Prostate gland (tissue), 2 donors: ENCODE data around the gene MTCH1. TPM values are rescaled to one million over a fixed set of nuclear protein-coding genes. Genes with fewer than 3 reads are reported as not detected.

ENCODE experiments used
- DNase-seq: peaks from one replicate; pipeline ENCODE4 v3.0.0-alpha.2; 2019; ENCODE audit warnings: low spot score
- H3K27ac ChIP-seq, 2 donors: fragments of 200-600 bp; sonication (generic); 2 replicates each; pipeline ENCODE4 v1.5.1; 2017 to 2019
- H3K27me3 ChIP-seq: fragments of 200-600 bp; sonication (generic); replicated peaks from 2 replicates; pipeline ENCODE4 v1.5.1; 2019; ENCODE audit not compliant: insufficient read depth
- H3K36me3 ChIP-seq, 2 donors: fragments of 200-600 bp; sonication (generic); 1 replicate in 1 of 2; 2 replicates in 1 of 2; pipeline versions ENCODE4 v1.5.1 to v1.8.1; 2017 to 2019
- H3K4me1 ChIP-seq: fragments of 200-600 bp; sonication (generic); replicated peaks from 2 replicates; pipeline ENCODE4 v1.5.1; 2019
- H3K4me3 ChIP-seq, 2 donors: fragments of 200-600 bp; sonication (generic); 2 replicates each; pipeline ENCODE4 v1.5.1; 2017 to 2019
- H3K9me3 ChIP-seq: fragments of 200-600 bp; sonication (generic); 2 replicates; pipeline ENCODE4 v1.5.1; 2017
- POLR2A ChIP-seq: fragments of 450-650 bp; IDR thresholded peaks from one replicate; pipeline ENCODE4 v1.6.1; 2016; ENCODE audit warnings: antibody characterized with exemption, mild to moderate bottlenecking
- POLR2AphosphoS5 ChIP-seq: sonication (generic); formaldehyde crosslinking; IDR thresholded peaks from one replicate; pipeline ENCODE4 v1.6.1; 2017; ENCODE audit warnings: antibody characterized with exemption
- WGBS: methylation state at CpG from one replicate; pipeline ENCODE4 v1.1.5; 2018; 5-methylcytosine and 5-hydroxymethylcytosine counted together
- intact Hi-C: fragments of 100-400 bp; cut with DNase I; formaldehyde crosslinking; loops from one replicate; pipeline ENCODE4 v1.14.2; 2022
- total RNA-seq, 2 donors: library from RNA; depleted of rRNA; stranded (reverse); fragments of >200 nt; gene quantifications; one replicate each; pipeline ENCODE4 v1.1.0, GENCODE V29; 2016
- TF ChIP-seq, protein P1 (sequence below), 4 experiments: fragments of 200-600 bp in 2 of 4; fragments of 450-650 bp in 2 of 4; sonication (generic) in 2 of 4; IDR thresholded peaks; 1 replicate in 3 of 4; 2 replicates in 1 of 4; pipeline ENCODE4 v1.5.1; 2016 to 2019; ENCODE audit warnings: antibody characterized with exemption in 4 of 4, mild to moderate bottlenecking in 2 of 4, moderate library complexity in 2 of 4

Gene MTCH1
- total RNA-seq, 2 donors from 2014 or later, result 269 to 367 TPM

- H3K27ac ChIP-seq, result no peak overlapping the region
- H3K27me3 ChIP-seq, result no peaks in the 10 kb centered on the region
- intact Hi-C loops, result no loop called here
- no peak overlapping the region for H3K4me3 ChIP-seq
- 97% methylated on average over 5 of the region's 5 CpGs for WGBS
- DNase-seq, result no peak
- H3K36me3 ChIP-seq, result no peaks in the 10 kb centered on the region
- peaks cover 3% of the 10 kb centered on the region for H3K4me1 ChIP-seq
- TF ChIP-seq, protein P1, sequence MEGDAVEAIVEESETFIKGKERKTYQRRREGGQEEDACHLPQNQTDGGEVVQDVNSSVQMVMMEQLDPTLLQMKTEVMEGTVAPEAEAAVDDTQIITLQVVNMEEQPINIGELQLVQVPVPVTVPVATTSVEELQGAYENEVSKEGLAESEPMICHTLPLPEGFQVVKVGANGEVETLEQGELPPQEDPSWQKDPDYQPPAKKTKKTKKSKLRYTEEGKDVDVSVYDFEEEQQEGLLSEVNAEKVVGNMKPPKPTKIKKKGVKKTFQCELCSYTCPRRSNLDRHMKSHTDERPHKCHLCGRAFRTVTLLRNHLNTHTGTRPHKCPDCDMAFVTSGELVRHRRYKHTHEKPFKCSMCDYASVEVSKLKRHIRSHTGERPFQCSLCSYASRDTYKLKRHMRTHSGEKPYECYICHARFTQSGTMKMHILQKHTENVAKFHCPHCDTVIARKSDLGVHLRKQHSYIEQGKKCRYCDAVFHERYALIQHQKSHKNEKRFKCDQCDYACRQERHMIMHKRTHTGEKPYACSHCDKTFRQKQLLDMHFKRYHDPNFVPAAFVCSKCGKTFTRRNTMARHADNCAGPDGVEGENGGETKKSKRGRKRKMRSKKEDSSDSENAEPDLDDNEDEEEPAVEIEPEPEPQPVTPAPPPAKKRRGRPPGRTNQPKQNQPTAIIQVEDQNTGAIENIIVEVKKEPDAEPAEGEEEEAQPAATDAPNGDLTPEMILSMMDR (IDR thresholded peaks at IDR 0.05), result no peak
- no peak for TF ChIP-seq POLR2A
- TF ChIP-seq POLR2AphosphoS5, result no peak
- H3K9me3 ChIP-seq, result no peaks in the 10 kb centered on the region
These were observed 34.8 kb upstream of the MTCH1 start for GRCh38 chr6:37020812-37021211.

DNA sequence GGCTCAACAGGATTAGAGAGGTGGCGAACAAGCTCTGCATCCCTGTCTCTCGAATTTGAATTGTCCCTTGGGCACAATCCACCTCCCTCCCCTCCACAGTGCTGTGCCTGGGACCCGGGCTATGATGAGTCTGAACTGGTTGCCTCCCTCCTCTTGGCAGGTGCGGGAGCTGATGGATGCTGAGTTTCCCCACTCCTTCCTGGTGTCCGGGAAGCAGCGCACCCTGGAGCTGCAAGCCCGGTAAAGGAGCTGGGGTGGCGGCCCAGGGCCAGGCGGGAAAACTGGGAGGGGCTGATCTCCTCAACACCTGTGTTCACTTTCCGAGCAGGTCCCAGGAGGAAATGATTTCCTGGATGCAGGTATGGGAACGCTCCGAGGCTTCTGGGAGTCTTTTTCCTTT is 34.4 kb upstream of the MTCH1 start:
- Histone ChIP-seq H3K27me3 (no peaks in the 10 kb centered on the region), H3K27ac (no peak overlapping the region), H3K4me3 (no peak overlapping the region), H3K9me3 (no peaks in the 10 kb centered on the region), H3K36me3 (no peaks in the 10 kb centered on the region), H3K4me1 (peaks cover 3% of the 10 kb centered on the region)
- TF ChIP-seq POLR2AphosphoS5 (no peak), POLR2A (no peak)
- TF ChIP-seq, protein P1 (IDR thresholded peaks at IDR 0.05), result no peak
- no peak for DNase-seq
- intact Hi-C loops, result no loop called here
- 43% methylated on average over 12 of the region's 12 CpGs for WGBS

GRCh38 chr6:37019065-37019450 is 33.1 kb upstream of the MTCH1 start:
- H3K9me3 ChIP-seq, result no peaks in the 10 kb centered on the region
- intact Hi-C loops, result loop anchor here (2.0 to 10.0 kb wide), 2 partner anchors 34 to 134 kb away; partner anchors contain the start of gene C6orf89
- WGBS, result 24% methylated on average over 2 of the region's 2 CpGs
- H3K27ac ChIP-seq, result peak overlapping the region; percentile 42 to 58
- no peaks in the 10 kb centered on the region for H3K27me3 ChIP-seq
- TF ChIP-seq, protein P1 (IDR thresholded peaks at IDR 0.05), result no peak
- TF ChIP-seq POLR2A (no peak), POLR2AphosphoS5 (peak; percentile 68)
- H3K36me3 ChIP-seq, result no peaks in the 10 kb centered on the region
- peak; percentile 44 for DNase-seq
- peaks cover 3% of the 10 kb centered on the region for H3K4me1 ChIP-seq
- H3K4me3 ChIP-seq, result no peak overlapping the region

DNA sequence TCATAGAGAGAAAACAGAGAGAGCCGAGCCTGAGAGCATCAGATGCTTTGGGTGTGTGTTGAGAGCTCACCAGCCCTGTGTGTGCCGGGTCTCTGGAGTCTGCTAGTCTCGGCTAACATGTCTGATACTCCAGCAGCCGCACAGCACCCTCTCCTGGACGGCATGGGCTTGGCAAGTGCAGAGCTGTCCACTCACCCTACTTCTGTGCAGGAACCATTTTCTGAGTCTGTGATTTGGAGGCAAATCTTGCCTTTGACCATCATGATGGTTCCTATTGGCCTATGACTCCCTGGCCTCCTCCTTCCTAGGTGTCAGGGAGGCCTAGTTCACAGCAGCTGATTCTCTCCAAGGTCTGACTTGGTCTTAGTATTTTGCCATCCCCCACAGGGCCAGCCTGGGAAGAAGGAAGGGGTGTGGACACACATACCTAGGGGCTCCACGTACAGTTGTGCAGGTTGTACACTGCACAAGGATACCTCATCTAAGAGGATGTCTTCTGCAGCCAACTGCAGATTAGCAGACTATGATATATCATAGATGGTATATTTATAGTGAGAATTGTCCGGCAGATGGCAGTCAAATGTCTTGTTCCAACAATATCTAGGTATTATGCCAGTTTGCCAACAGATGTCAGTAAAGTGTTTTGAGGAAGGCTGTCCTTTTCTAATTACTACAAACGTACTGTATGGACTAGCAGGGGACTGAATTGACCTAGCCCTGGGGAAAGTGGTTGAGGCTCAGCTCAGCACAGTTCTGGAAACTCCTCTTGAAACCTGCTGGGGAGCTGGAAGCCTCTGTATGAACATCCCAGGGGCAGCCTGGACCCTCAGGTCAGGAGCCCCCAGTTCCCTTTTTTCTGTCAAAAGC is 32.4 kb upstream of the MTCH1 start:
- Histone ChIP-seq H3K36me3 (no peaks in the 10 kb centered on the region), H3K4me1 (peaks cover 3% of the 10 kb centered on the region), H3K9me3 (no peaks in the 10 kb centered on the region), H3K27ac (peak overlapping the region; percentile 42 to 58), H3K4me3 (no peak overlapping the region), H3K27me3 (no peaks in the 10 kb centered on the region)
- intact Hi-C loops, result loop anchor here (2.0 to 10.0 kb wide), 2 partner anchors 34 to 134 kb away; partner anchors contain the start of gene C6orf89
- 3% methylated on average over 8 of the region's 8 CpGs for WGBS
- peak; percentile 90 for DNase-seq
- peak; percentile 7 for TF ChIP-seq POLR2A
- TF ChIP-seq, protein P1 (IDR thresholded peaks at IDR 0.05), result peak; percentile 41 to 93 (median 80)
- TF ChIP-seq POLR2AphosphoS5, result peak; percentile 65
